SK-N-SH (cell line): ENCODE measurements around the gene TNIP2. TPM values are rescaled to one million over a fixed set of nuclear protein-coding genes. Genes with fewer than 3 reads are reported as not detected.

Experiments
- CTCF ChIA-PET: fragments of 300-600, 350-600 bp; formaldehyde crosslinking; extraction: SDS; loops from one replicate; lab custom pipeline; 2021; lab: Yijun Ruan, JAX
- POLR2A ChIA-PET: fragments of 350-600 bp; sonication (Branson Sonifier 250); formaldehyde crosslinking; extraction: SDS; loops from one replicate; lab custom pipeline; 2020; ENCODE audit warnings: antibody characterized with exemption, inconsistent platforms; lab: Yijun Ruan, JAX
- DNase-seq: peaks from one replicate; pipeline ENCODE4 v3.0.0; 2012
- H2AFZ ChIP-seq: fragments of 200-600 bp; sonication (generic); 2 replicates; pipeline ENCODE4 v1.8.1; 2016; ENCODE audit warnings: antibody characterized with exemption, mild to moderate bottlenecking, low read depth
- H3F3A ChIP-seq: fragments of 200-600 bp; sonication (generic); replicated peaks from 2 replicates; pipeline ENCODE3; 2016; ENCODE audit warnings: antibody characterized with exemption, mild to moderate bottlenecking; ENCODE audit not compliant: insufficient read depth
- H3K27ac ChIP-seq, 2 experiments: fragments of 200-500 bp in 1 of 2; fragments of 200-600 bp in 1 of 2; sonication (Bioruptor generic) in 1 of 2; sonication (generic), shearing (Covaris generic) in 1 of 2; 2 replicates each; pipeline versions ENCODE4 v1.5.1 to v1.6.1; 2014 to 2016; ENCODE audit warnings: low read depth in 2 of 2, inconsistent platforms in 1 of 2, low read length in 1 of 2, mild to moderate bottlenecking in 1 of 2, mixed read lengths in 1 of 2
- H3K27me3 ChIP-seq: fragments of 200-600 bp; sonication (generic), shearing (Covaris generic); 2 replicates; pipeline ENCODE4 v1.6.1; 2016; ENCODE audit warnings: mixed run types; ENCODE audit not compliant: insufficient read depth
- H3K36me3 ChIP-seq, 2 experiments: fragments of 200-500 bp in 1 of 2; fragments of 200-600 bp in 1 of 2; sonication (Bioruptor generic) in 1 of 2; sonication (generic) in 1 of 2; replicated peaks in 1 of 2; 2 replicates each; pipeline versions ENCODE3 to v1.5.1; 2014 to 2016; ENCODE audit warnings: low read length in 1 of 2, mild to moderate bottlenecking in 1 of 2; ENCODE audit not compliant: insufficient read depth in 2 of 2, control insufficient read depth in 1 of 2
- H3K4me1 ChIP-seq, 2 experiments: fragments of 200-500 bp in 1 of 2; fragments of 200-600 bp in 1 of 2; sonication (Bioruptor generic) in 1 of 2; sonication (generic), shearing (Covaris generic) in 1 of 2; 2 replicates each; pipeline versions ENCODE4 v1.5.1 to v1.6.1; 2014 to 2016; ENCODE audit warnings: low read depth in 1 of 2, low read length in 1 of 2, mixed run types in 1 of 2; ENCODE audit not compliant: insufficient read depth in 2 of 2, control insufficient read depth in 1 of 2
- H3K4me2 ChIP-seq: fragments of 200-600 bp; sonication (generic), shearing (Covaris generic); 2 replicates; pipeline ENCODE4 v1.6.1; 2017; ENCODE audit warnings: mixed run types
- H3K4me3 ChIP-seq, 2 experiments: fragments of 200-500 bp in 1 of 2; fragments of 200-600 bp in 1 of 2; sonication (Bioruptor generic) in 1 of 2; sonication (generic), shearing (Covaris generic) in 1 of 2; 2 replicates each; pipeline versions ENCODE4 v1.5.1 to v1.8.1; 2014 to 2016; ENCODE audit warnings: low read depth in 2 of 2, inconsistent platforms in 1 of 2, low read length in 1 of 2, mild to moderate bottlenecking in 1 of 2, mixed read lengths in 1 of 2, moderate library complexity in 1 of 2
- H3K79me2 ChIP-seq: fragments of 200-600 bp; sonication (generic); 2 replicates; pipeline ENCODE4 v1.8.1; 2017; ENCODE audit warnings: mild to moderate bottlenecking; ENCODE audit not compliant: insufficient read depth
- H3K9ac ChIP-seq: fragments of 200-600 bp; sonication (generic); 2 replicates; pipeline ENCODE4 v1.6.1; 2017; ENCODE audit warnings: mixed run types
- H3K9me2 ChIP-seq: fragments of 200-600 bp; sonication (generic); 2 replicates; pipeline ENCODE4 v1.6.1; 2017; ENCODE audit warnings: mixed run types
- H3K9me3 ChIP-seq: fragments of 200-600 bp; sonication (generic); 2 replicates; pipeline ENCODE4 v1.6.1; 2017; ENCODE audit warnings: mixed run types, mild to moderate bottlenecking, moderate library complexity
- H4K20me1 ChIP-seq: fragments of 200-600 bp; sonication (generic); 2 replicates; pipeline ENCODE4 v1.6.1; 2017; ENCODE audit warnings: mild to moderate bottlenecking, mixed run types; ENCODE audit not compliant: insufficient read depth
- CTCF ChIP-seq: fragments of 200-600 bp; sonication (generic); IDR thresholded peaks from 2 replicates; pipeline ENCODE4 v1.6.1; 2017; ENCODE audit warnings: antibody characterized with exemption, mild to moderate bottlenecking, moderate library complexity
- EZH2phosphoT487 ChIP-seq: fragments of 200-600 bp; sonication (generic); IDR thresholded peaks from 2 replicates; pipeline ENCODE4 v1.6.1; 2017; ENCODE audit warnings: low read depth, mixed run types, mild to moderate bottlenecking, antibody characterized with exemption, moderate library complexity, borderline replicate concordance
- FOSL2 ChIP-seq: IDR thresholded peaks from 2 replicates; pipeline ENCODE4 v1.4.0; 2012; ENCODE audit warnings: low read depth, mild to moderate bottlenecking, moderate library complexity, borderline replicate concordance
- GABPA ChIP-seq: IDR thresholded peaks from 2 replicates; pipeline ENCODE4 v1.4.0; 2012; ENCODE audit warnings: low read depth, mild to moderate bottlenecking
- MAX ChIP-seq: IDR thresholded peaks from 2 replicates; pipeline ENCODE4 v1.4.0; 2012; ENCODE audit warnings: low read depth
- MEF2A ChIP-seq: IDR thresholded peaks from 2 replicates; pipeline ENCODE4 v1.4.0; 2012; ENCODE audit warnings: low read depth, borderline replicate concordance
- MXI1 ChIP-seq: IDR thresholded peaks from 2 replicates; pipeline ENCODE4 v1.6.1; 2012; ENCODE audit warnings: mild to moderate bottlenecking, low read depth, low read length, improper control_type of control experiment
- NRF1 ChIP-seq: IDR thresholded peaks from 2 replicates; pipeline ENCODE4 v1.6.1; 2012; ENCODE audit warnings: low read depth, mild to moderate bottlenecking, low read length
- PBX3 ChIP-seq: IDR thresholded peaks from 2 replicates; pipeline ENCODE4; 2012
- RAD21 ChIP-seq: IDR thresholded peaks from 2 replicates; pipeline ENCODE4 v1.6.1; 2012; ENCODE audit warnings: mild to moderate bottlenecking, low read length
- RCOR1 ChIP-seq: fragments of 150-350 bp; IDR thresholded peaks from 2 replicates; pipeline ENCODE4 v1.6.1; 2017; ENCODE audit warnings: antibody characterized with exemption, low read length
- REST ChIP-seq: IDR thresholded peaks from 2 replicates; pipeline ENCODE4 v1.6.1; 2012; ENCODE audit warnings: mild to moderate bottlenecking, low read depth, low read length, moderate library complexity
- RXRA ChIP-seq: IDR thresholded peaks from 2 replicates; pipeline ENCODE4 v1.4.0; 2012; ENCODE audit warnings: low read depth, mild to moderate bottlenecking, borderline replicate concordance
- SMC3 ChIP-seq: IDR thresholded peaks from 2 replicates; pipeline ENCODE4 v1.6.1; 2012; ENCODE audit warnings: low read depth, low read length, improper control_type of control experiment
- TAF1 ChIP-seq: IDR thresholded peaks from 2 replicates; pipeline ENCODE4 v1.6.1; 2012; ENCODE audit warnings: low read depth, mild to moderate bottlenecking, low read length, moderate library complexity, borderline replicate concordance
- USF1 ChIP-seq: IDR thresholded peaks from 2 replicates; pipeline ENCODE4 v1.4.0; 2012; ENCODE audit warnings: low read depth, borderline replicate concordance
- USF2 ChIP-seq: fragments of 150-350 bp; IDR thresholded peaks from 2 replicates; pipeline ENCODE4 v1.6.1; 2017; ENCODE audit warnings: antibody characterized with exemption, low read length, low read depth, borderline replicate concordance
- YY1 ChIP-seq: IDR thresholded peaks from 2 replicates; pipeline ENCODE4 v1.4.0; 2012; ENCODE audit warnings: low read depth, mild to moderate bottlenecking
- WGBS: methylation state at CpG from one replicate; pipeline ENCODE4 v1.1.6; 2017; ENCODE audit warnings: low lambda C conversion rate; 5-methylcytosine and 5-hydroxymethylcytosine counted together
- polyA plus RNA-seq, 3 experiments: library from polyadenylated mRNA; depleted of rRNA; stranded (reverse); fragments of >200 nt; gene quantifications; 2 replicates each; pipeline ENCODE4 v1.2.3, GENCODE V29; 2012

Gene TNIP2
- polyA plus RNA-seq, 1 of the 3 experiments (the other 2 are of a cell fraction), result 78.9 TPM

GRCh38 chr4:2765832-2766526 is 9.8 kb upstream of the TNIP2 start:
- TF ChIP-seq FOSL2 (no peak), RCOR1 (no peak), MAX (no peak), PBX3 (no peak), REST (no peak), RXRA (no peak), SMC3 (no peak)
- Histone ChIP-seq H3K27me3 (no peaks in the 10 kb centered on the region), H3K4me3 (no peak overlapping the region), H3K27ac (no peak overlapping the region), H3K79me2 (no peaks in the 10 kb centered on the region), H3F3A (peaks cover 3% of the 10 kb centered on the region), H3K4me2 (no peak overlapping the region), H2AFZ (no peak overlapping the region), H3K9me3 (no peaks in the 10 kb centered on the region), H3K9ac (no peak overlapping the region), H3K9me2 (no peaks in the 10 kb centered on the region), H3K36me3 (no peaks in the 10 kb centered on the region), H4K20me1 (no peaks in the 10 kb centered on the region), H3K4me1 (peaks cover 0 to 22% of the 10 kb centered on the region in 2 experiments; a peak in 1 of 4 replicates)
- ChIA-PET POLR2A (interaction anchor here (0.6 kb wide), 1 partner anchor 163 kb away, joined by 3 read pairs; no protein-coding TSS in a partner anchor), CTCF (interaction anchor here (0.8 to 1.0 kb wide), 2 partner anchors 93 to 170 kb away, joined by 3 read pairs; no protein-coding TSS in a partner anchor)
- peak; percentile 7 for DNase-seq
- 73% methylated on average over 12 of the region's 12 CpGs for WGBS

GRCh38 chr4:2763511-2763967 is 7.4 kb upstream of the TNIP2 start:
- no peaks in the 10 kb centered on the region for H3K79me2 ChIP-seq
- no peak overlapping the region for H3K9ac ChIP-seq
- no peak overlapping the region for H3K4me2 ChIP-seq
- WGBS, result 94% methylated on average over 16 of the region's 23 CpGs
- no peaks in the 10 kb centered on the region for H3K9me3 ChIP-seq
- H3K4me1 ChIP-seq, result peaks cover 0 to 15% of the 10 kb centered on the region in 2 experiments; a peak in 1 of 4 replicates
- H3K9me2 ChIP-seq, result no peaks in the 10 kb centered on the region
- no peak overlapping the region for H2AFZ ChIP-seq
- ChIA-PET POLR2A (interaction anchor here (0.7 kb wide), 1 partner anchor 171 kb away, joined by 3 read pairs; no protein-coding TSS in a partner anchor), CTCF (interaction anchor here (1.4 kb wide), 1 partner anchor 35 kb away, joined by 4 read pairs; no protein-coding TSS in a partner anchor)
- no peaks in the 10 kb centered on the region for H3K27me3 ChIP-seq
- H4K20me1 ChIP-seq, result no peaks in the 10 kb centered on the region
- no peak overlapping the region for H3K27ac ChIP-seq
- DNase-seq, result peak; percentile 22
- H3K4me3 ChIP-seq, result no peak overlapping the region
- peaks cover 3% of the 10 kb centered on the region for H3F3A ChIP-seq
- H3K36me3 ChIP-seq, result no peaks in the 10 kb centered on the region
- TF ChIP-seq NRF1, result no peak
- no peak for TF ChIP-seq EZH2phosphoT487
- TF ChIP-seq RAD21, result no peak
- no peak for TF ChIP-seq GABPA
- no peak for TF ChIP-seq MXI1
- TF ChIP-seq USF1, result no peak
- TF ChIP-seq CTCF, result no peak
- TF ChIP-seq USF2, result no peak
- no peak for TF ChIP-seq TAF1
- no peak for TF ChIP-seq MEF2A
- no peak for TF ChIP-seq YY1
